Keratinocyte (primary cell): Measurements from ENCODE around the gene OASL.

Source experiments
- EZH2 ChIP-seq: IDR thresholded peaks from one replicate; pipeline ENCODE4 v1.6.1; 2012; ENCODE audit warnings: inconsistent platforms, mild to moderate bottlenecking, low read length, moderate library complexity
- TF ChIP-seq, protein P1 (sequence below), 3 experiments: IDR thresholded peaks in 1 of 3; conservative IDR thresholded peaks in 1 of 3; optimal IDR thresholded peaks in 1 of 3; 2 replicates in 2 of 3; 3 replicates in 1 of 3; pipeline versions ENCODE3 to v1.5.1; 2011; ENCODE audit warnings: low read length in 3 of 3, mild to moderate bottlenecking in 3 of 3, moderate library complexity in 2 of 3, control low read depth in 1 of 3, inconsistent platforms in 1 of 3; ENCODE audit not compliant: insufficient read depth in 2 of 3; ENCODE audit errors: extremely low read depth in 1 of 3

DNA sequence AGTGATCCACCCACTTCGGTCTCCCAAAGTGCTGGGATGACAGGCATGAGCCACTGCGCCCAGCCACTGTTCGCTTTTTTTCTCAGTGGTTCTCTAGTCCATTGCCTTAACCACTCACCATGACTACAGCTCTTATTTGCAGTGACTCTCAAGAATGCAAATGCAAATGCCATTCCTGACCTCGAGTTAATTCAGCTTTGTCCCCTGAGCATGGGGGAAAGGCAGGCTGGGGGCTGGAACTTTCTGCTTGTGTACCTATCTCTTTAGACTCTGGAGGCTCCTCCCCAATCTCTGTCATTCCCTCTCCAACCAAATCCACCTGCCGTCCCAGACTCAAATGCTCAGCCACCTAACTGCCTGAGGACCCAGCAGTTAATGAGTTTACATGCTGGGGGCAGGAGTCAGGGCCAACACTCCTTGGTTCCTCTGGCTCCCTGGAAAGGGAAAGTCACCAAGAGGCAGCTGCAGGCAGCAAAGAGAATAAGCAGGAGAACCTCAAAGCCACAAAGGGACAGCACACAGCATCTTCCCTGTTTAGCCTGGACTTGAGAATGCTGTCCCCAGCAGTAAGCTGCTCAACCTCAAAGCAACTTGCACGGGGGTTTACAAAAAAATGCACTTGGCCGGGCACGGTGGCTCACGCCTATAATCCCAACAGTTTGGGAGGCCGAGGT lies 66.0 kb downstream of the OASL start:
- TF ChIP-seq, protein P1, sequence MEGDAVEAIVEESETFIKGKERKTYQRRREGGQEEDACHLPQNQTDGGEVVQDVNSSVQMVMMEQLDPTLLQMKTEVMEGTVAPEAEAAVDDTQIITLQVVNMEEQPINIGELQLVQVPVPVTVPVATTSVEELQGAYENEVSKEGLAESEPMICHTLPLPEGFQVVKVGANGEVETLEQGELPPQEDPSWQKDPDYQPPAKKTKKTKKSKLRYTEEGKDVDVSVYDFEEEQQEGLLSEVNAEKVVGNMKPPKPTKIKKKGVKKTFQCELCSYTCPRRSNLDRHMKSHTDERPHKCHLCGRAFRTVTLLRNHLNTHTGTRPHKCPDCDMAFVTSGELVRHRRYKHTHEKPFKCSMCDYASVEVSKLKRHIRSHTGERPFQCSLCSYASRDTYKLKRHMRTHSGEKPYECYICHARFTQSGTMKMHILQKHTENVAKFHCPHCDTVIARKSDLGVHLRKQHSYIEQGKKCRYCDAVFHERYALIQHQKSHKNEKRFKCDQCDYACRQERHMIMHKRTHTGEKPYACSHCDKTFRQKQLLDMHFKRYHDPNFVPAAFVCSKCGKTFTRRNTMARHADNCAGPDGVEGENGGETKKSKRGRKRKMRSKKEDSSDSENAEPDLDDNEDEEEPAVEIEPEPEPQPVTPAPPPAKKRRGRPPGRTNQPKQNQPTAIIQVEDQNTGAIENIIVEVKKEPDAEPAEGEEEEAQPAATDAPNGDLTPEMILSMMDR (optimal IDR thresholded peaks at IDR 0.05 in 1 of 3, IDR thresholded peaks at IDR 0.05 in 1 of 3, conservative IDR thresholded peaks at IDR 0.05 in 1 of 3; ENCODE audit: extremely low read depth in 1 of 3, insufficient read depth in 2 of 3, low read length in 3 of 3), result no peak
- no peak for TF ChIP-seq EZH2
